Small intestine (tissue), 7 donors: Measurements from ENCODE around the gene SAXO1. TPM values are rescaled to one million over a fixed set of nuclear protein-coding genes. Genes with fewer than 3 reads are reported as not detected.
A peak's percentile ranks its signal among the peaks of the same experiment; 100 is the strongest.

Experiments used
- DNase-seq, 2 donors: peaks; one replicate each; pipeline versions ENCODE4 v3.0.0 to v3.0.0-alpha.2; 2013
- FAIRE-seq: peaks from 2 replicates; lab custom pipeline; 2012; peaks lifted over from hg19 to GRCh38; lab: Jason Lieb, UNC
- H3K27ac ChIP-seq, 3 donors: one replicate each; pipeline ENCODE4 v1.5.1; 2013; ENCODE audit warnings: low read length in 2 of 3, mild to moderate bottlenecking in 2 of 3, control low read depth in 1 of 3, inconsistent platforms in 1 of 3, low read depth in 1 of 3, moderate library complexity in 1 of 3
- H3K27me3 ChIP-seq, 3 donors: one replicate each; pipeline ENCODE4 v1.6.1; 2013; ENCODE audit warnings: low read length in 3 of 3, inconsistent platforms in 1 of 3; ENCODE audit not compliant: control insufficient read depth in 3 of 3, insufficient read depth in 3 of 3
- H3K36me3 ChIP-seq, 3 donors: one replicate each; pipeline ENCODE4 v1.6.1; 2013; ENCODE audit warnings: low read length in 3 of 3, inconsistent platforms in 1 of 3, low read depth in 1 of 3, mild to moderate bottlenecking in 1 of 3, moderate library complexity in 1 of 3; ENCODE audit not compliant: control insufficient read depth in 3 of 3, insufficient read depth in 2 of 3
- H3K4me1 ChIP-seq, 3 donors: one replicate each; pipeline ENCODE4 v1.6.1; 2013; ENCODE audit warnings: low read length in 2 of 3, inconsistent platforms in 1 of 3, low read depth in 1 of 3, mild to moderate bottlenecking in 1 of 3, moderate library complexity in 1 of 3; ENCODE audit not compliant: control insufficient read depth in 3 of 3, insufficient read depth in 2 of 3
- H3K4me3 ChIP-seq, 3 donors: one replicate each; pipeline ENCODE4 v1.5.1; 2013; ENCODE audit warnings: low read length in 3 of 3, control low read depth in 1 of 3, inconsistent platforms in 1 of 3, low read depth in 1 of 3, mild to moderate bottlenecking in 1 of 3, moderate library complexity in 1 of 3
- H3K9me3 ChIP-seq, 2 donors: one replicate each; pipeline ENCODE4 v1.6.1; 2013; ENCODE audit warnings: low read depth in 1 of 2, low read length in 1 of 2; ENCODE audit not compliant: control insufficient read depth in 2 of 2, insufficient read depth in 1 of 2
- WGBS, 3 donors: extraction: QIAGEN DNeasy Blood & Tissue Kit; methylation state at CpG; one replicate each; pipeline ENCODE4 v1.1.7; 2013; 5-methylcytosine and 5-hydroxymethylcytosine counted together
- polyA plus RNA-seq, 4 donors: library from polyadenylated mRNA; stranded (reverse) in 3 of 4; unstranded in 1 of 4; fragments of 200-250 nt in 3 of 4; fragments of 120-200 nt in 1 of 4; gene quantifications; one replicate each; pipeline versions ENCODE4 v1.2.1 to v1.2.3, GENCODE V29; 2013
- donor health status: healthy with polysubstance abuse.
- donor health status: control.
- donor health status: control.
- donor health status: Bipolar disorder and iron deficiency.
- donor health status: healthy.

SAXO1 gene
- polyA plus RNA-seq, 4 donors, result 0.01 TPM; not detected in 2

DNA sequence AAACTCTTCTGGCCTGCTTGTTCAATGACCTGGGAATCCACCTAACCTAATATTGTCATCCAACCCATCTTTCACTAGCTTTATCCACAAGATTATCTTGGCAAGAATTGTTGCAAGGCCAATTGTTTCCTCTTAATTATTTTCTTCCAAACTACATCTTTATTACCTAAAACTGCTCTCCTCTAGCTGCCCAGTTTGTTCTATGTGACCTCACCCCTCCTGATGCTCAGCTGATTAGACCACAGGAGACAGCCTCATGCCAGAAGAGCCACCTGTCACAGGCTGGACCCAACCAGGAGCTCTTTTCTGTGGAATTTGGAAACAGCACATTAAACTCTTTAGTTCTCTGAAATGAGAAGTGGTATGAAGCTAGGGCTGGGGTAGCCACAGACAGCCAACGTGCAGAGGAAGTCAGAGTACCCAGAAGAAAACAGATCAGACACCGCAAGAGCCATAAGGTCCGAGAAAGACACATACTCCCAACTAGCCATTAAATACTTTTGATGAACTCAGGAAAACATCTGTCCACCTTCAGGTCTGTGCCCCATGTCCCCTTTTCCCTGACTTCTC, 12.0 kb downstream of the SAXO1 start:
- no peak for FAIRE-seq
- 79 to 83% (median 79%) methylated on average over 3 of the region's 3 CpGs for WGBS, 3 donors

GRCh38 chr9:19018201-19018600, 14.8 kb downstream of the SAXO1 start:
- FAIRE-seq, result no peak
- WGBS, 3 donors, result 56 to 71% (median 69%) methylated on average over 4 of the region's 4 CpGs
- no peak for DNase-seq

More for the DNA sequence above, 12.0 kb downstream of the SAXO1 start:
- H3K4me3 ChIP-seq, result no peak overlapping the region
- no peaks in the 10 kb centered on the region for H3K36me3 ChIP-seq
- no peaks in the 10 kb centered on the region for H3K27me3 ChIP-seq
- no peaks in the 10 kb centered on the region for H3K9me3 ChIP-seq
- no peaks in the 10 kb centered on the region for H3K4me1 ChIP-seq
- DNase-seq, result no peak
- no peak overlapping the region for H3K27ac ChIP-seq

GRCh38 chr9:19009391-19009965, 23.5 kb downstream of the SAXO1 start:
- H3K4me3 ChIP-seq, result no peak overlapping the region
- FAIRE-seq, result no peak
- 75 to 82% (median 77%) methylated on average over 5 of the region's 5 CpGs for WGBS, 3 donors
- DNase-seq, result no peak
- no peaks in the 10 kb centered on the region for H3K36me3 ChIP-seq
- H3K27ac ChIP-seq, result no peak overlapping the region
- no peaks in the 10 kb centered on the region for H3K4me1 ChIP-seq
- no peaks in the 10 kb centered on the region for H3K27me3 ChIP-seq
- H3K9me3 ChIP-seq, result no peaks in the 10 kb centered on the region

More at GRCh38 chr9:19018201-19018600, 14.8 kb downstream of the SAXO1 start:
- H3K27me3 ChIP-seq, result no peaks in the 10 kb centered on the region
- no peak overlapping the region for H3K27ac ChIP-seq
- no peaks in the 10 kb centered on the region for H3K9me3 ChIP-seq
- no peaks in the 10 kb centered on the region for H3K36me3 ChIP-seq
- H3K4me3 ChIP-seq, result no peak overlapping the region
- H3K4me1 ChIP-seq, result no peaks in the 10 kb centered on the region

DNA sequence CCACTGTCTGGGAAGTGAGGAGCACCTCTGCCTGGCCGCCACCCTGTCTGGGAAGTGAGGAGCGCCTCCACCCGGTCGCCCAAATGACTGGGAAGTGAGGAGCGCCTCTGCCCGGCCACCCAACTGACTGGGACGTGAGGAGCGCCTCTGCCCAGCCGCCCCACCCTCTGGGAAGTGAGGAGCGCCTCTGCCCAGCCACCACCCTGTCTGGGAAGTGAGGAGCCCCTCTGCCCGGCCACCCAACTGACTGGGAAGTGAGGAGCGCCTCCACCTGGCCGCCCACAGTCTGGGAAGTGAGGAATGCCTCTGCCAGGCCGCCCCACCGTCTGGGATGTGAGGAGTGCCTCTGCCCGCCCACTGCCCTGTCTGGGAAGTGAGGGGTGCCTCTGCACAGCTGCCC, 32.9 kb downstream of the SAXO1 start:
- DNase-seq (no peak), FAIRE-seq (no peak)
- Histone ChIP-seq H3K4me3 (no peak overlapping the region), H3K27me3 (peaks cover 0 to 2% (median 0%) of the 10 kb centered on the region in 3 donors), H3K9me3 (peaks cover 1 to 12% of the 10 kb centered on the region in 2 donors), H3K36me3 (no peaks in the 10 kb centered on the region), H3K4me1 (no peaks in the 10 kb centered on the region), H3K27ac (no peak overlapping the region)
- 82 to 90% (median 87%) methylated on average over 16 of the region's 16 CpGs for WGBS, 3 donors

- WGBS, 3 donors, result 91 to 94% (median 92%) methylated on average over 27 to 28 of the region's 28 CpGs
- H3K9me3 ChIP-seq, result peaks cover 1 to 12% of the 10 kb centered on the region in 2 donors
- DNase-seq (no peak), FAIRE-seq (no peak)
- peaks cover 0 to 2% (median 0%) of the 10 kb centered on the region in 3 donors for H3K27me3 ChIP-seq
- no peak overlapping the region for H3K4me3 ChIP-seq
- H3K27ac ChIP-seq, result no peak overlapping the region
- no peaks in the 10 kb centered on the region for H3K36me3 ChIP-seq
- H3K4me1 ChIP-seq, result no peaks in the 10 kb centered on the region
These were observed 33.7 kb downstream of the SAXO1 start for GRCh38 chr9:18999173-18999785.

DNA sequence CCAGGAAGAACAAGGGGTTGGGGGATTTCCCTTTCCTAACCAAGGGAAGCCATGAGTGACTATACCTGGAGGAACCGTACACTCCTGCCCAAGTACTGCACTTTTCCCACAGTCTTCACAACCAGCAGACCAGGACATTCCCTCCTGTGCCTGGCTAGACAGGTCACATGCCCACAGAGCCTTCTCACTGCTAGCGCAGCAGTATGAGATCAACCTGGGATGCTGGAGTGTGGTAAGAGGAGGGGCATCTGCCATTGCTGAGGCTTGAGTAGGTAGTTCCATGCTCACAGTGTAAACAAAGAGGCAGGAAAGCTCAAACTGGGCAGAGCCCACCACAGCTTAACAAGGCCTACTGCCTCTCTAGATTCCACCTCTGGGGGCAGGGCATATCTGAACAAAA, 35.9 kb downstream of the SAXO1 start:
- Histone ChIP-seq H3K4me1 (no peaks in the 10 kb centered on the region), H3K9me3 (peaks cover 1 to 12% of the 10 kb centered on the region in 2 donors), H3K27me3 (peaks cover 0 to 2% (median 0%) of the 10 kb centered on the region in 3 donors), H3K36me3 (no peaks in the 10 kb centered on the region), H3K4me3 (no peak overlapping the region), H3K27ac (no peak overlapping the region)
- DNase-seq, result no peak
- FAIRE-seq, result no peak
- 68 to 95% (median 83%) methylated on average over 2 of the region's 2 CpGs for WGBS, 3 donors

DNA sequence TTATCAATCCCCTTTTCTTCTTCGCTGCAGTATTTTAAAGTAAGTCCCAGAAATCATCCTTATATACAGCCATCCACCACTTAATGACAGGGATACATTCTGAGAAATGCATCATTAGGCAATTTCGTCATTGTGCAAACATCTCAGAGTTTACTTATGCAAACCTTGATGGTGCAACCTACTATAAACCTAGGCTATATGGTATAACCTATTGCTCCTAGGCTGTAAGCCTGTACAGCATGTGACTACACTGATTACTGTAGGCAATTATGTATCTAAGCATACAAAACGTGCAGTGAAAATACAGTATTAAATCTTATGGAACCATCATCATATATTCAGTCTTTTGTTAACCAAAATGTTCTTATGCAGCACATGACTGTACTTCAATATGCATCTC, 36.8 kb downstream of the SAXO1 start:
- Histone ChIP-seq H3K9me3 (peaks cover 1 to 12% of the 10 kb centered on the region in 2 donors), H3K27ac (no peak overlapping the region), H3K4me3 (no peak overlapping the region), H3K36me3 (no peaks in the 10 kb centered on the region), H3K27me3 (peaks cover 0 to 2% (median 0%) of the 10 kb centered on the region in 3 donors), H3K4me1 (no peaks in the 10 kb centered on the region)
- FAIRE-seq (no peak), DNase-seq (peak in 1 of 2 donors; percentile 50)
- WGBS, 3 donors, result 45 to 62% (median 54%) methylated on average over 3 of the region's 3 CpGs

- H3K4me1 ChIP-seq, result no peaks in the 10 kb centered on the region
- H3K27me3 ChIP-seq, result peaks cover 0 to 2% (median 0%) of the 10 kb centered on the region in 3 donors
- 78 to 91% (median 89%) methylated on average over 10 of the region's 10 CpGs for WGBS, 3 donors
- FAIRE-seq (no peak), DNase-seq (no peak)
- no peaks in the 10 kb centered on the region for H3K36me3 ChIP-seq
- no peak overlapping the region for H3K27ac ChIP-seq
- no peak overlapping the region for H3K4me3 ChIP-seq
- H3K9me3 ChIP-seq, result peaks cover 0 to 7% of the 10 kb centered on the region in 2 donors
These were observed 38.6 kb downstream of the SAXO1 start for GRCh38 chr9:18994263-18994916.
